ENCODE data around the gene LRP6.
"Not testable (repeated sequence)": the region's sequence is repeated elsewhere in the genome, so short reads cannot be mapped to it uniquely, and the experiment has no call there.

Gene LRP6

GRCh38 chr12:12153596-12153995, 113.2 kb downstream of the LRP6 start:
- no peak for TF ChIP-seq CTCF (IDR thresholded peaks at IDR 0.05; ENCODE audit: insufficient read depth, low read depth, low read length, missing control alignments)
- no peak overlapping the region for H3K4me3 ChIP-seq (ENCODE audit: low read length)
- no peak for DNase-seq (ENCODE audit: low read depth)

DNA sequence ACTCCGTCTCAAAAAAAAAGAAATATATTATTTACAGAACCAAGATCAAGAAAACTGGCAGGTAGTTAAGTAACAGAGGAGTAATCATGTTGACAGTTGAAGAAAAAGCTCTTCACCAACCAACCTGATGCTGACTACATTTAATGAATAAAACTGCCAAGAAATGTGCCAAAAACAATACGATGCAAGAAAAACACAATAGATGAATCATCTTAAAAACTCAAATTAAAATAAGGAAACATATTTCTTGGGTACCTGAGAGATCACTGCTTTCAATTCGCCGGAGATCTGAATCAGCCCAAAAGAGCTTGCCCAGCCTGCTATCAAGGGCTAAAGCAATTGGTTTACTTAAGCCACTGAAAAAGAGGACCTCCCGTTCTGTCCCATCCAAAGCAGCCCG, 119.7 kb downstream of the LRP6 start:
- no peak overlapping the region for H3K4me3 ChIP-seq (ENCODE audit: low read length)
- TF ChIP-seq CTCF (IDR thresholded peaks at IDR 0.05; ENCODE audit: insufficient read depth, low read depth, low read length, missing control alignments): no peak
- no peak for DNase-seq (ENCODE audit: low read depth)

DNA sequence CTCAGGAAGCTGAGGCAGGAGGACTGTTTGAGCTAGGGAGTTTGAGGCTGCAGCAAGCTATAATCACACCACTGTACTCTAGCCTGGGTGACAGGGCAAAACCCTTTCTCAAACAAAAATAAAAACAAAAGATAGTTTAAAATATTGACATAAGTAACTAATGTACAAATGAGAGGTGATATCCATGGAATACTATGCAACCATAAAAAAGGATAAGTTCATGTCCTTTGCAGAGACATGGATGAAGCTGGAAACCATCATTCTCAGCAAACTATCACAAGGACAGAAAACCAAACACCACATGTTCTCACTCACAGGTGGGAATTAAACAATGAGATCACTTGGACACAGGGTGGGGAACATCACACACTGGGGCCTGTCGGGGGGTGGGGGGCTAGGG, 122.3 kb downstream of the LRP6 start:
- H3K4me3 ChIP-seq (ENCODE audit: low read length); DNase-seq (ENCODE audit: low read depth): not testable (repeated sequence)

GRCh38 chr12:12141000-12141399, 125.8 kb downstream of the LRP6 start:
- DNase-seq (ENCODE audit: low read depth): no peak
- no peak overlapping the region for H3K4me3 ChIP-seq (ENCODE audit: low read length)
- TF ChIP-seq CTCF (IDR thresholded peaks at IDR 0.05; ENCODE audit: insufficient read depth, low read depth, low read length, missing control alignments): no peak

DNA sequence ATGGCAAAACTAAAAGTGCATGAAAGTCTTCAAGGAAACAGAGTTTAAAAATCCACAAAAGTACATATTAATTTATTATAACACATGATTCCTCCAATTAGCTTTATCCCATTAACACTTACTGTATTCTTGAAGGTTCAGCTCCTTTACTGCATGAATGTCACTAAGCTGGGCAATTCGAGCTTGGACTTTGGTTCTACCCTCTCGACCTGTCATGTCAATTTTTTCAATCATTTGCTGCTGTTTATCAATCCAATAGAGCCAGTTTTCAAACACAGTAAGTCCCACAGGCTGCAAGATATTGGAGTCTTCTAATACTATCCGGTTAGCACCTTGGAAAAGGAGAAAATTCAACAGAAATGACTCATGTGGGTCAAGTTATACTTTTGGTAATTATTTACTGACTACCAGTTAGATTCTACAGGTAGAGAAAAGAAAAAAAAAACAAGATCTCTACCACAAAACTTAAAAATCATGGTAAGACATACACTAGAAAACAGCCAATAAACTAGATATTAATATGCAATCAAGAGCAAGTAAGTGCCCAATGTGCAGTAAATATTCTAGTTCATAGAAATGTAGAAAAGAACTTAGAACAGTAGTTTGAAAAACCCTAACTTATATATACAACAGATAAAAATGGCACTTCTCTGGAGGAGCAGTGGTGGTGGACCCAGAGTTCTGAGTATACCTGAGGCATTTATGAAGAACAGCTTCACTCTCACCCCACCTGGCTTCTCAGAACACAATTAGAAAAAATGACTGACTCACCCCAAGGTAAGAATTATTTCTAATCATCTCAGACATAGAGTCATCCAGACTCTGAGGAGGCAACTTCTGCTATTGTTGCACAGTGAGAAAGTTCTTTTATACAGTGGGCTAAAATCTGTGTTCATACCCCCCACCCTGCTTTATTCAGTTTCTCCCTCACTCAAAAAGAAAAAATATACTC, 128.4 kb downstream of the LRP6 start:
- TF ChIP-seq CTCF (IDR thresholded peaks at IDR 0.05; ENCODE audit: insufficient read depth, low read depth, low read length, missing control alignments): no peak
- peak; percentile 44 for DNase-seq (ENCODE audit: low read depth)
- H3K4me3 ChIP-seq (ENCODE audit: low read length): no peak overlapping the region

- no peak for TF ChIP-seq CTCF (IDR thresholded peaks at IDR 0.05; ENCODE audit: insufficient read depth, low read depth, low read length, missing control alignments)
- DNase-seq (ENCODE audit: low read depth): no peak
- no peak overlapping the region for H3K4me3 ChIP-seq (ENCODE audit: low read length)
Measured at GRCh38 chr12:12133785-12134184, 133.1 kb downstream of the LRP6 start.

DNA sequence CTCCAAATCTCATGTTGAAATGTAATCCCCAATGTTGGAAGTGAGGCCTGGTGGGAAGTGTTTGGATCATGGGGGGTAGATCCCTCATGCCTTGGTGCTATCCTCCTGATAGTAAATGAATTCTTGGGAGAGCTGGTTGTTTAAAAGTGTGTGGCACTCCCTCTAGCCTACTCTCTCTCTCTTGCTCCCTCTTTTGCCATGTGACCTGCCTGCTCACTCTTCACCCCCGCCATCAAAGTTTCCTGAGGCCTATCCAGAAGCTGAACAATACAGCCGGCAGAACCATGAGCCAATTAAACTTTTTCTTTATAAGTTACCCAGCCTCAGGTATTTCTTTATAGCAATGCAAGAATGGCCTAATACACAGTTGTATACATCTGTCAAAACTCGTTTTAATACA, 133.6 kb downstream of the LRP6 start:
- H3K4me3 ChIP-seq (ENCODE audit: low read length): no peak overlapping the region
- no peak for DNase-seq (ENCODE audit: low read depth)
- no peak for TF ChIP-seq CTCF (IDR thresholded peaks at IDR 0.05; ENCODE audit: insufficient read depth, low read depth, low read length, missing control alignments)

All from epithelial cell of esophagus (primary cell).